CD8-positive, alpha-beta memory T cell (primary cell): Measurements from ENCODE around the gene SPAG17. TPM values are rescaled to one million over a fixed set of nuclear protein-coding genes. Genes with fewer than 3 reads are reported as not detected.

Experiments used
- CTCF ChIA-PET: fragments of 350-600 bp; sonication (Branson Sonifier 250); formaldehyde crosslinking; loops from one replicate; lab custom pipeline; 2021; ENCODE audit warnings: antibody characterized with exemption; lab: Charles Lee
- POLR2A ChIA-PET: fragments of 350-600 bp; sonication (Branson Sonifier 250); formaldehyde crosslinking; loops from one replicate; lab custom pipeline; 2021; ENCODE audit warnings: antibody characterized with exemption; lab: Charles Lee
- DNase-seq, 5 donors: peaks; one replicate each; pipeline versions ENCODE4 v3.0.0 to v3.0.0-alpha.2; 2020 to 2022; ENCODE audit warnings: mixed read lengths in 1 of 5
- H3K27ac ChIP-seq: one replicate; pipeline ENCODE4 v1.7.0; 2013; ENCODE audit warnings: low read depth, mild to moderate bottlenecking, low read length, moderate library complexity
- H3K27me3 ChIP-seq: 2 replicates; pipeline ENCODE4 v1.7.0; 2013; ENCODE audit warnings: low read length, mild to moderate bottlenecking; ENCODE audit not compliant: insufficient read depth, poor library complexity, severe bottlenecking
- H3K36me3 ChIP-seq: 2 replicates; pipeline ENCODE4 v1.7.0; 2013; ENCODE audit warnings: mild to moderate bottlenecking, low read length, moderate library complexity; ENCODE audit not compliant: insufficient read depth
- H3K4me1 ChIP-seq: 2 replicates; pipeline ENCODE4 v1.7.0; 2013; ENCODE audit warnings: mild to moderate bottlenecking, low read length, moderate library complexity; ENCODE audit not compliant: insufficient read depth
- H3K4me3 ChIP-seq: 2 replicates; pipeline ENCODE4 v1.7.0; 2013; ENCODE audit warnings: mild to moderate bottlenecking, low read length
- H3K9me3 ChIP-seq: 2 replicates; pipeline ENCODE4 v1.7.0; 2013; ENCODE audit warnings: mild to moderate bottlenecking, low read length
- H3K27ac Mint-ChIP-seq, 8 donors: one replicate each; pipeline ENCODE4 v1.8.0; 2020 to 2021; ENCODE audit warnings: mixed read lengths in 8 of 8, mild to moderate bottlenecking in 6 of 8, inconsistent platforms in 3 of 8, moderate library complexity in 3 of 8
- H3K27me3 Mint-ChIP-seq, 2 donors: one replicate each; pipeline ENCODE4 v1.8.0; 2020 to 2021; ENCODE audit warnings: mixed read lengths in 2 of 2, mild to moderate bottlenecking in 1 of 2, moderate library complexity in 1 of 2
- H3K36me3 Mint-ChIP-seq, 3 donors: one replicate each; pipeline ENCODE4 v1.8.0; 2020 to 2021; ENCODE audit warnings: mixed read lengths in 3 of 3, inconsistent platforms in 1 of 3, mild to moderate bottlenecking in 1 of 3
- H3K4me1 Mint-ChIP-seq, 3 donors: one replicate each; pipeline ENCODE4 v1.8.0; 2020 to 2021; ENCODE audit warnings: mixed read lengths in 3 of 3, inconsistent platforms in 1 of 3, mild to moderate bottlenecking in 1 of 3
- H3K4me3 Mint-ChIP-seq, 7 donors: one replicate each; pipeline ENCODE4 v1.8.0; 2020 to 2021; ENCODE audit warnings: mixed read lengths in 7 of 7, mild to moderate bottlenecking in 6 of 7, moderate library complexity in 4 of 7, inconsistent platforms in 2 of 7
- H3K9me3 Mint-ChIP-seq, 5 donors: one replicate each; pipeline ENCODE4 v1.8.0; 2020 to 2022; ENCODE audit warnings: mixed read lengths in 5 of 5, mild to moderate bottlenecking in 3 of 5, moderate library complexity in 2 of 5, inconsistent platforms in 1 of 5
- polyA plus RNA-seq: library from polyadenylated mRNA; unstranded; fragments of 300-500 nt; fragmentation: Illumina TruSeq; gene quantifications from one replicate; pipeline ENCODE4 v1.2.3, GENCODE V29; 2021
- total RNA-seq, 2 experiments: library from RNA; stranded (reverse); gene quantifications; one replicate each; pipeline ENCODE4 v1.2.3, GENCODE V29; 2021

SPAG17 gene
- total and polyA plus RNA-seq, 3 experiments from 2014 or later = not detected

DNA sequence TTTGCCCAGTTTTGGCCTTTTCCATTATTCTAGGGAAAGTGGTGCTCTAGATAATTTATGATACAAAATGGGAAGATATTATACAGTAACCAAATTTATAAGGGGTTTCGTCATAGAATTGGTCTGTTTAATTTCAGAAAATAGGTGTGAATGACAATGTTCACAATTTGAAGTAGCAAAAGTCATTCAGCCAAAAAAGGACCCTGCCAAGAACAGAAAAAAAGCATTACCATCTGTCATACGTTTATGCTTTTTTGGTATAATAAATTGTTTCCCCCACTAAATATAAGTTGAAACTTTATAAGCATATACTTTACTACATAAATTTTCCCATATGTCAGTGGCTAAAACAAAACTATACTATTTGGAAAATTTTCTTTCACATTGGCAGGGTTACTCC, 4.5 kb upstream of the SPAG17 start:
- Mint-ChIP-seq H3K4me3 (no peak overlapping the region), H3K36me3 (no peaks in the 10 kb centered on the region), H3K27me3 (peaks cover 7 to 8% of the 10 kb centered on the region in 2 donors), H3K27ac (no peak overlapping the region), H3K9me3 (peaks cover 0 to 21% (median 15%) of the 10 kb centered on the region in 5 donors), H3K4me1 (peaks cover 0 to 5% (median 2%) of the 10 kb centered on the region in 3 donors)
- Histone ChIP-seq H3K27me3 (no peaks in the 10 kb centered on the region), H3K27ac (no peak overlapping the region), H3K9me3 (no peaks in the 10 kb centered on the region), H3K36me3 (no peaks in the 10 kb centered on the region), H3K4me3 (no peak overlapping the region), H3K4me1 (no peaks in the 10 kb centered on the region)
- CTCF ChIA-PET = no interaction called here
- DNase-seq = no peak
- POLR2A ChIA-PET = no interaction called here

DNA sequence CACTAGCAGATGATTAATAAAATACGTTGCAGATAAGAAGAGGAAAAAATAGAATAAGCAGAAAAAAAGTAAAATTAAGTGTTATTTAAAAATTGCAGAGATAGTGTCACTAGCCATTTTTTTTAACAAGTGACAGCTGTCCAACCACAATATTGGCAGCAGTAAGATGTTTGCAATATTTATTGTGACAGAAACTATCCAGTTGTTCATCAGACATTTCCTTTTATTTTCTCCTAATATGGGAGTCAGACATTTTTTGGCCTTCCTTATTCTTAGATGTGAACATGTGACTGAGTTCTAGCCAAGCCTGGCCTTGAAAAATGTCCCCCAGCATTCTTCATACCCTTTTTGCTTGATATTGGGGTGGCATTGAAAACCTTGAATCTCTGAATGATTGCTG, 3.4 kb upstream of the SPAG17 start:
- ChIA-PET POLR2A (no interaction called here), CTCF (no interaction called here)
- no peak overlapping the region for H3K4me3 ChIP-seq
- no peaks in the 10 kb centered on the region for H3K36me3 ChIP-seq
- Mint-ChIP-seq H3K36me3 (no peaks in the 10 kb centered on the region), H3K4me1 (peaks cover 0 to 5% (median 3%) of the 10 kb centered on the region in 3 donors), H3K27ac (no peak overlapping the region), H3K27me3 (peaks cover 10 to 11% of the 10 kb centered on the region in 2 donors), H3K9me3 (peaks cover 0 to 22% (median 15%) of the 10 kb centered on the region in 5 donors), H3K4me3 (no peak overlapping the region)
- DNase-seq = no peak
- no peaks in the 10 kb centered on the region for H3K4me1 ChIP-seq
- H3K27me3 ChIP-seq = no peaks in the 10 kb centered on the region
- no peak overlapping the region for H3K27ac ChIP-seq
- H3K9me3 ChIP-seq = no peaks in the 10 kb centered on the region

DNA sequence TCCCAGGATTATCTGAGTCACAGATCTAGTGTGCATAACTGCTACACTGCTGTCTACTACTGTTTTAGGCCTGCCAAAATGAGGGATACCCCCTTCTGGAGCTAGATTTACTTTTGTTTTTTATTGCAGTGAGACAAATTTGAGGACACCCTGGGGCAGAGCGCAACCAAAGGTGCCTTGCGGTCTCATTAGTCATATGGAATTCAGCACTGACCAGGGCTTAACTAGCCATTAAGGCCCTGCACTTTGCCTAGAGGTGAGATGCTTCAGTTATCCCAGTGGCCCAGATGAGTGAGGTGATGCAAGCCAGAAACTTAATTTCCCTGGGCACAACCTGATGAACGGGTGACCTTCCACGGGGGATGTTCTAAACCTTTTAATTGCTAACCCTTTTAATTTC, 998 bp upstream of the SPAG17 start:
- ChIA-PET POLR2A (no interaction called here), CTCF (no interaction called here)
- Mint-ChIP-seq H3K36me3 (no peaks in the 10 kb centered on the region), H3K4me3 (no peak overlapping the region), H3K9me3 (peaks cover 0 to 11% (median 6%) of the 10 kb centered on the region in 5 donors), H3K27me3 (peaks cover 10 to 13% of the 10 kb centered on the region in 2 donors), H3K4me1 (peaks cover 0 to 5% (median 3%) of the 10 kb centered on the region in 3 donors), H3K27ac (no peak overlapping the region)
- Histone ChIP-seq H3K4me1 (no peaks in the 10 kb centered on the region), H3K9me3 (no peaks in the 10 kb centered on the region), H3K36me3 (no peaks in the 10 kb centered on the region), H3K4me3 (no peak overlapping the region), H3K27ac (no peak overlapping the region), H3K27me3 (no peaks in the 10 kb centered on the region)
- no peak for DNase-seq

DNA sequence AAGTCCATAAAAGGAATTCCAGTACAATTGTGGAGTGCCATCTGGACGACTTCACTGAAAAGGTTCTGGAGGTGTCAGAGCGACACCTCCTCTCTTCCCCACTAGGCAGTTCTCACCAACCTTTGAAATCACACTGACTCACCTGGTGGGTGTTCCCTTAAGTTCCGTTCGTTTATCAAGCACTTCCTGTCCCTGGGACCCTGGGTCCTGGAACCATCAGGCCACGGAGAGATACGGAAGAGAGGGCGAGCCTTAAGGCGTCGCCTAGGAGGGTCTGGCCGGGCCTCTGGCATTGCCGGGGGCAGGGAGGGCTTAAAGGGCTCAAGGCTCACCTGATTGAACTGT, 317 bp downstream of the SPAG17 start:
- no peak overlapping the region for H3K27ac ChIP-seq
- H3K27ac Mint-ChIP-seq = no peak overlapping the region
- no peaks in the 10 kb centered on the region for H3K9me3 ChIP-seq

DNA sequence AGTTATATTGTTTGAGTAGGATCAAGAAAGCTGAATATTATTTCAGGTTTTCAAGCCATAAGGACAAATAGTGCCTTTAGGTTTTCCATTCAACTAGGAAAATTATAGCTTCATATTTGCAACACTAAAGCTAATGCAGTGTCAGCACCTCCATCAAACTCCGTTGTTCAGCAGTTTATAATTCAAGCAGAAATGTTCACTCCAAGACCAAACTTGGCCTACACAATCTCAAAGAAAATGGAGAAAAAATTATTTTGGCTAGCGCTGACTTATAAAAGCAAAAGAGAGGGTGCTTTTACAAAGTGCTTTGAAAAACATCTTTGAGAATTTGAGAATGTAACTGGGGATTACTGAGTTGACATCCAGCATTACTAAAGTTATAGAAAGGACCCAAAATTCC, 1.4 kb downstream of the SPAG17 start:
- CTCF ChIA-PET = no interaction called here
- Mint-ChIP-seq H3K27ac (no peak overlapping the region), H3K4me1 (peaks cover 0 to 5% (median 3%) of the 10 kb centered on the region in 3 donors), H3K36me3 (no peaks in the 10 kb centered on the region), H3K27me3 (peaks cover 10 to 15% of the 10 kb centered on the region in 2 donors), H3K4me3 (no peak overlapping the region), H3K9me3 (peaks cover 0 to 11% (median 6%) of the 10 kb centered on the region in 5 donors)
- H3K36me3 ChIP-seq = no peaks in the 10 kb centered on the region
- no peak overlapping the region for H3K27ac ChIP-seq
- no peaks in the 10 kb centered on the region for H3K4me1 ChIP-seq
- H3K27me3 ChIP-seq = no peaks in the 10 kb centered on the region
- H3K9me3 ChIP-seq = no peaks in the 10 kb centered on the region
- no peak for DNase-seq
- H3K4me3 ChIP-seq = no peak overlapping the region
- POLR2A ChIA-PET = no interaction called here

More for the DNA sequence above, 317 bp downstream of the SPAG17 start:
- Histone ChIP-seq H3K27me3 (no peaks in the 10 kb centered on the region), H3K4me3 (no peak overlapping the region), H3K4me1 (no peaks in the 10 kb centered on the region), H3K36me3 (no peaks in the 10 kb centered on the region)
- CTCF ChIA-PET = no interaction called here
- Mint-ChIP-seq H3K36me3 (no peaks in the 10 kb centered on the region), H3K4me3 (no peak overlapping the region), H3K9me3 (peaks cover 0 to 11% (median 6%) of the 10 kb centered on the region in 5 donors), H3K4me1 (peaks cover 0 to 5% (median 3%) of the 10 kb centered on the region in 3 donors), H3K27me3 (peaks cover 10 to 15% of the 10 kb centered on the region in 2 donors)
- DNase-seq = no peak
- POLR2A ChIA-PET = no interaction called here

DNA sequence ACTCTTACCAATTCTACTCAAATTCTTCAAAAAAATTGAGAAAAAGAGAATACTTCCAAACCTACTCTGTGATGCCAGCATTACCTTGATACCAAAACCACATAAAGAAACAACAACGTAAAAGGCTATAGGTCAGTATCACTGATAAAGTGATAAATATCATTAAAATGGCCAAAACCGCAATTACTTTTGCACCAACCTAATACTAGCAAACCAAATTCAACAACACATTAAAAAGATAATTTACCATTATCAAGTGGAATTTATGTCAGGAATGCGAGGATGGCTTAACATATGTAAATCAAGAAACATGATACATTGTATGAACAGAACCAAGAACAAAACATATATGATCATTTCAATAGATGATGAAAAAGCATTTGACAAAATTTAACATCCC, 7.0 kb downstream of the SPAG17 start:
- DNase-seq = no peak
- no peaks in the 10 kb centered on the region for H3K4me1 ChIP-seq
- H3K4me3 ChIP-seq = no peak overlapping the region
- no peaks in the 10 kb centered on the region for H3K27me3 ChIP-seq
- no peaks in the 10 kb centered on the region for H3K9me3 ChIP-seq
- Mint-ChIP-seq H3K4me1 (no peaks in the 10 kb centered on the region), H3K9me3 (peaks cover 2 to 12% (median 8%) of the 10 kb centered on the region in 5 donors), H3K27me3 (peaks cover 0 to 3% of the 10 kb centered on the region in 2 donors), H3K36me3 (no peaks in the 10 kb centered on the region), H3K27ac (no peak overlapping the region), H3K4me3 (no peak overlapping the region)
- ChIA-PET POLR2A (no interaction called here), CTCF (no interaction called here)
- no peak overlapping the region for H3K27ac ChIP-seq
- no peaks in the 10 kb centered on the region for H3K36me3 ChIP-seq

DNA sequence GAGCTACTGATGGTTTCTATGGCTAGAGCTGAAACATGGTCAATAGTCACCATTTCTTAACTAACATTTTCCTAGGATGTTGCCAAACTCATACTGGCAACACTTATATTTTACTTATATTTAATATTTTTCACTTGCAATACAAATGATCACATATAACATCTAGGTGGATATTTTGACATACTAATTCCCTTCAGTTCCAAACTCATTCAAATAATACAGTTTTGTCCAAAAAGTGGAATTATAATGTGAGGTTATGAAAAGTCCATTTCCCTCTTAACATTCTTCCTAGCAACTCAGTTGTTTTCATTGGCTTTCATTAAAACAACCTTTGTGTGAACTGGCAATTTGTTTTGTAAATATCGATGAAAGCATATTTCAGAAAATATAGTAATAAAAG, 16.0 kb downstream of the SPAG17 start:
- no peak overlapping the region for H3K27ac Mint-ChIP-seq
- no peaks in the 10 kb centered on the region for H3K36me3 Mint-ChIP-seq
- POLR2A ChIA-PET = no interaction called here
- peaks cover 0 to 6% (median under 1%) of the 10 kb centered on the region in 5 donors for H3K9me3 Mint-ChIP-seq
- no peaks in the 10 kb centered on the region for H3K9me3 ChIP-seq
- H3K27ac ChIP-seq = no peak overlapping the region
- no peak for DNase-seq
- H3K4me1 Mint-ChIP-seq = no peaks in the 10 kb centered on the region
- H3K4me1 ChIP-seq = no peaks in the 10 kb centered on the region
- no peak overlapping the region for H3K4me3 Mint-ChIP-seq
- H3K4me3 ChIP-seq = no peak overlapping the region
- no peaks in the 10 kb centered on the region for H3K27me3 ChIP-seq
- H3K36me3 ChIP-seq = no peaks in the 10 kb centered on the region
- peaks cover 2 to 3% of the 10 kb centered on the region in 2 donors for H3K27me3 Mint-ChIP-seq
- CTCF ChIA-PET = no interaction called here

DNA sequence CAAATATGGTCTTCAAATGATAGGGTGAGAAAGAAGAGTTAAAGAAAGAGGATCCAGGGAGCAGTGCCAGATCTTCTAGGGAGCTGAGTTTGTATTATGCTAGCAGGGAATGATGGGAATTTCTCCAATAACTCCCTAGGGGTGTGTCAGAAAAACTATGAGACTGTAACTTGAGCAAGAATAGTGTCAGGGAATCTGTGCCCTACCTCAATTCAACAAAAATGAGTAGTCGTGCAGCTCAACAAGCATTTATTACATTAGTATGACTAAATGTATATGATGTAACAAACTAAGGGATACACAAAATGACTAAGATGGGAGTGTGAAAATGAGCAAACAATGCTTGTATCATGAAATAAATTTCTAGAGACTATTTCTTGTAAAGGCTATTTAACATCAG, 24.2 kb downstream of the SPAG17 start:
- Histone ChIP-seq H3K27me3 (no peaks in the 10 kb centered on the region), H3K4me1 (no peaks in the 10 kb centered on the region), H3K36me3 (no peaks in the 10 kb centered on the region), H3K4me3 (no peak overlapping the region), H3K9me3 (no peaks in the 10 kb centered on the region), H3K27ac (no peak overlapping the region)
- Mint-ChIP-seq H3K27ac (no peak overlapping the region), H3K36me3 (no peaks in the 10 kb centered on the region), H3K4me1 (no peaks in the 10 kb centered on the region), H3K9me3 (peaks cover 0 to 1% (median 0%) of the 10 kb centered on the region in 5 donors), H3K27me3 (peaks cover 0 to 5% of the 10 kb centered on the region in 2 donors), H3K4me3 (no peak overlapping the region)
- DNase-seq = no peak
- ChIA-PET POLR2A (no interaction called here), CTCF (no interaction called here)

DNA sequence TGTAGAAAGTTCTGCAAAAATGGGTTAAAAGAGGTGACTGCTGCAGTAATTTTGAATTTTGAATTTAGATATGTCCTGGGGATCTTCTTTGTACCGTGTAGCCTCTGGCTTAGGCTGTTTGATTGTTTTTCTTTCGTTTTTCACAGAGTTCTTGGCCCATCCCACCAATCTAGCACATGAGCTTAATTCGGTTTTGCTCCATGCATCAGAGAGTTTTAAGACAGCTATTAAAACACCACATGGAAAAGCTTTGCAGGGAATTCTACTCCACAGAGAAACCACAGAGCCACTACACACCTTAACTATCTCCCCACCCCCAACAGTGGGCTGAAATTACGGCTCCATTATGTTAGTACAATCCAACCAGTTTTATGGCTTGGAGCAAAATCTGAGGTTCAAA, 25.5 kb downstream of the SPAG17 start:
- H3K27me3 ChIP-seq = no peaks in the 10 kb centered on the region
- Mint-ChIP-seq H3K4me3 (no peak overlapping the region), H3K4me1 (no peaks in the 10 kb centered on the region), H3K27ac (no peak overlapping the region), H3K27me3 (peaks cover 0 to 5% of the 10 kb centered on the region in 2 donors), H3K36me3 (no peaks in the 10 kb centered on the region), H3K9me3 (peaks cover 0 to 1% (median 0%) of the 10 kb centered on the region in 5 donors)
- no peak overlapping the region for H3K4me3 ChIP-seq
- H3K9me3 ChIP-seq = no peaks in the 10 kb centered on the region
- H3K27ac ChIP-seq = no peak overlapping the region
- ChIA-PET CTCF (no interaction called here), POLR2A (no interaction called here)
- H3K36me3 ChIP-seq = no peaks in the 10 kb centered on the region
- H3K4me1 ChIP-seq = no peaks in the 10 kb centered on the region
- no peak for DNase-seq
